ENCODE results near the gene ADGB.

- TF ChIP-seq CTCF (IDR thresholded peaks at IDR 0.05) (no peak), POLR2A (IDR thresholded peaks at IDR 0.05) (no peak)
These were observed 15.9 kb upstream of the ADGB start for GRCh38 chr6:146582857-146583256.

All from esophagus squamous epithelium (tissue), 4 donors.